ENCODE data around the gene ATG2A. TPM values are rescaled to one million over a fixed set of nuclear protein-coding genes. Genes with fewer than 3 reads are reported as not detected.

The ATG2A gene
- total RNA-seq, 4 donors from 2014 or later = 33.0 to 93.6 (median 45.8) TPM

DNA sequence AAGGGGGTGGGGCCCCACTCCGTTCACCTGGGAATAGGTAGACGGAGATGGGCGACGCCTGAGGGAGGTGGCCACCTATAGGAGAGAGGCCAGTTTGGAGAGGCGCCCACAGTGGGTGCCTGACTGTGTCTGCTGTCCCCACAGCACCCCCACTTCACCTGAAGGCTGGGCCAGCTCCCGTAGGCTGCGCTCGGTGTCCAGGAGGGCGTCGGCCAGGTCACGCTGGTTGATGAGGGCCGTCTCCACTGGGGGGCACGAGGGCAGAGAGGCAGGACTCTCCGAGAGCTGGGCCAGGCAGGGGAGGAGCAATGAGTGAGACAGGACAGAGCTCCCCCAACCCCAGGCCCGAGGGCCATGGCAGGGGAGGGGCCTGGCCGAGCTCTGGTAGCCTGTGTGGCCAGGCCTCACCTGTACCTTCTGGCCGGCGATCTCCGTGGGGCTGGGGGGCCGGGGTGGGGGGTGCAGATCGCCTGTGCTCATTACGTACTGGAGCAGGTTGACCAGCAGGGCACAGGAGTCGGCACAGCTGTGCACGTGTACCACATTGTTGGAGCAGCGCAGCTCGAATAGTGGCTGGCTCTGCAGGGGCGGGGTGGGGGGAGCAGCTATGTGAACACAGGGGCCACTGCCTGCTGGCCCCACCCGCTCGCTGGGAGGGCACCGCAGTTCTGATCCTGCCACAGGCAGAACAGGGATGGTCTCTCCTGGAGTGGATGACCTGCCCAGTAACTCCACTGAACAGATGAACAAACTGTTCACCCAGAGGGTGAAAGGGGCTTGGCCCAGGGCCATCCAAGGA is 14.7 kb downstream of the ATG2A start:
- no peaks in the 10 kb centered on the region for H3K27me3 ChIP-seq
- H3K9me3 ChIP-seq = no peaks in the 10 kb centered on the region
- no peak for DNase-seq (ENCODE audit: low spot score in 2 of 2)
- H3K4me3 ChIP-seq = no peak overlapping the region
- no peak overlapping the region for H3K27ac ChIP-seq
- WGBS, 2 donors = 84 to 89% methylated on average over 23 to 24 of the region's 30 CpGs
- no peaks in the 10 kb centered on the region for H3K4me1 ChIP-seq
- peaks cover 5 to 100% (median 23%) of the 10 kb centered on the region in 3 donors for H3K36me3 ChIP-seq
- TF ChIP-seq POLR2A (IDR thresholded peaks at IDR 0.05) = no peak

DNA sequence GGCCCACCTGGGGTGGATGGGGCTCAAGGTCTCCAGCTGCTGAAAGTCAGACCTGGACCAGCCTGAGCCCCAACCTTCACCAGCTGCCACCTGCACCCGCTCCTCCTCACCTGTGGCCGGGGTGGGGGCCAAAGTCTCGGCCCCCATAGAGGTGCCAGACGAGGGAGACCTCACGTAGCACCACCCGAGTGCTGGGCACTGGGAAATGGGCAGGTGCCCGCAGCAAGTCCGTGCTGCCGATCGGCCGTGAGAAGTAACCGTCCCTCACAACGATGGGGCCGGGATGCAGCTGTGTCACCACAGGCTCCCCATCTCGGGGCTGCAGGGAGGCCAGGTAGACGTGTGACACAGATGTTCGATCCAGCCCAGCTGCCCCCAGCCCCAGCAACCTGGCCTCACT is 16.2 kb downstream of the ATG2A start:
- H3K4me1 ChIP-seq = no peaks in the 10 kb centered on the region
- no peak for DNase-seq (ENCODE audit: low spot score in 2 of 2)
- no peak for TF ChIP-seq EP300 (IDR thresholded peaks at IDR 0.05)
- WGBS, 2 donors = 95 to 98% methylated on average over 13 to 17 of the region's 17 CpGs
- H3K27me3 ChIP-seq = no peaks in the 10 kb centered on the region
- no peak overlapping the region for H3K27ac ChIP-seq
- H3K4me3 ChIP-seq = no peak overlapping the region
- no peaks in the 10 kb centered on the region for H3K9me3 ChIP-seq
- H3K36me3 ChIP-seq = peaks cover 2 to 100% (median 20%) of the 10 kb centered on the region in 3 donors

DNA sequence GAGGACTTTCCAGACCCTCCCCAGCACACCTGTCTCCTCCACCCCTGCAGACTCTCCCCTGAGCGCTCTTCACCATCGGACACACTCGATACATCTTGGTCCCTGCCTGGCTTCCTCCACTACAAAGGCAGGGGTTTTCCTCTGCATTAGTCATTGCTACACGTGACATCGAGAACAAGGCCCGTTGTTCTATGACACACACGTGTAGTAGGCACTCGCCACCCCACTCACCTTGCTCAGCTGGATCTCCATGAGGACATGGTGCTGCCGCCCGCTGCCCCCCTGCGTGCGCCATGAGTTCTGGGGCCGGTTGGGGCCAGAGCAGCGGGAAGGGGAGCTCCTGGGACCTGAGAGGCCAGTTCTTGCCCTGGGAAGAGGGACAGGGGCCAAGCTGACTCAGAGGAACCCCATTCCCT is 16.7 kb downstream of the ATG2A start:
- H3K4me3 ChIP-seq = no peak overlapping the region
- no peaks in the 10 kb centered on the region for H3K27me3 ChIP-seq
- no peak for DNase-seq (ENCODE audit: low spot score in 2 of 2)
- H3K36me3 ChIP-seq = peaks cover 2 to 100% (median 20%) of the 10 kb centered on the region in 3 donors
- 80 to 83% methylated on average over 14 of the region's 14 CpGs for WGBS, 2 donors
- TF ChIP-seq POLR2A (IDR thresholded peaks at IDR 0.05) (no peak), EP300 (IDR thresholded peaks at IDR 0.05) (no peak)
- TF ChIP-seq, protein P1, sequence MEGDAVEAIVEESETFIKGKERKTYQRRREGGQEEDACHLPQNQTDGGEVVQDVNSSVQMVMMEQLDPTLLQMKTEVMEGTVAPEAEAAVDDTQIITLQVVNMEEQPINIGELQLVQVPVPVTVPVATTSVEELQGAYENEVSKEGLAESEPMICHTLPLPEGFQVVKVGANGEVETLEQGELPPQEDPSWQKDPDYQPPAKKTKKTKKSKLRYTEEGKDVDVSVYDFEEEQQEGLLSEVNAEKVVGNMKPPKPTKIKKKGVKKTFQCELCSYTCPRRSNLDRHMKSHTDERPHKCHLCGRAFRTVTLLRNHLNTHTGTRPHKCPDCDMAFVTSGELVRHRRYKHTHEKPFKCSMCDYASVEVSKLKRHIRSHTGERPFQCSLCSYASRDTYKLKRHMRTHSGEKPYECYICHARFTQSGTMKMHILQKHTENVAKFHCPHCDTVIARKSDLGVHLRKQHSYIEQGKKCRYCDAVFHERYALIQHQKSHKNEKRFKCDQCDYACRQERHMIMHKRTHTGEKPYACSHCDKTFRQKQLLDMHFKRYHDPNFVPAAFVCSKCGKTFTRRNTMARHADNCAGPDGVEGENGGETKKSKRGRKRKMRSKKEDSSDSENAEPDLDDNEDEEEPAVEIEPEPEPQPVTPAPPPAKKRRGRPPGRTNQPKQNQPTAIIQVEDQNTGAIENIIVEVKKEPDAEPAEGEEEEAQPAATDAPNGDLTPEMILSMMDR (IDR thresholded peaks at IDR 0.05) = no peak
- H3K9me3 ChIP-seq = no peaks in the 10 kb centered on the region
- no peak overlapping the region for H3K27ac ChIP-seq
- no peaks in the 10 kb centered on the region for H3K4me1 ChIP-seq

DNA sequence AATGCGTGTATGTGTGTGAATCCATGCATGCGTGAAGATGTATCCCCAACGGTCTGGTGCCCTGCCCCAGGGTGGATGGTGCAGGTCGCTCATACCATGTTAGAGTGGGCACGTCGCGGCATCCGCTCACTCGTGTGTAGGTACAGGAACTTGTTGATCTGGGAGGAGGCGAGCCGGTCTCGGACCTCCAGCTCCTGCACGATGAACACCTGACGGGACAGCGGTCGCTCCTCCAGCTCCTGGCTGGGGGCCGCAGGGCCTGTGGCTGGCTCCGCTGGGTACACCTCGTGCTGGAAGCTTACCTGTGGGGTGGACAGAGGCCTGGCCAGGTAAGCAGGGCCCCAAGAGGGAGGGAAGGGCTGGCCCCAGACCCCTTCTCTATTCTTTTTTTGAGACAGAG is 18.5 kb downstream of the ATG2A start:
- WGBS, 2 donors = 85 to 94% methylated on average over 16 to 19 of the region's 19 CpGs
- peaks cover 0 to 11% (median 0%) of the 10 kb centered on the region in 4 donors for H3K4me1 ChIP-seq
- no peaks in the 10 kb centered on the region for H3K9me3 ChIP-seq
- no peaks in the 10 kb centered on the region for H3K27me3 ChIP-seq
- DNase-seq (ENCODE audit: low spot score in 2 of 2) = no peak
- no peak overlapping the region for H3K4me3 ChIP-seq
- TF ChIP-seq POLR2A (IDR thresholded peaks at IDR 0.05) (no peak), EP300 (IDR thresholded peaks at IDR 0.05) (no peak)
- TF ChIP-seq, protein P1 (IDR thresholded peaks at IDR 0.05) = no peak
- no peak overlapping the region for H3K27ac ChIP-seq
- H3K36me3 ChIP-seq = peaks cover 2 to 91% (median 16%) of the 10 kb centered on the region in 3 donors

DNA sequence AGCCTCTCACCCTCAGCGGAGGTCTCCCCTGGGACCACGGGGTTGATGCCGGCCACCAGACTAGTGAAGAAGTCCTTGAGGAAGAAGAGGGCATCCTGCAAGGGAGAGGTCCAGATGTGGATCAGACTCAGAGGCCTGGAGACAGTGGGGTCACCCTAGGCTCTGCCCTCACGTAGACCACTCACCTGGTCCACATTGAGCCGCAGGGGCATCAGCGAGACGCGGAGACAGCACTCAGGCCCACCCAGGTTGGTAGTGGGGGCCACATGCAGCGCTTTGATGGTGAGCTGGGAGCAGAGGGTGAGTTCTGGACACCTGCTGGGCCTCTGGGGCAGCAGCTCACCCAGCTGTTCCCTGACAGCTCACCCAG is 18.9 kb downstream of the ATG2A start:
- Histone ChIP-seq H3K36me3 (peaks cover 2 to 86% (median 13%) of the 10 kb centered on the region in 3 donors), H3K27ac (no peak overlapping the region), H3K27me3 (no peaks in the 10 kb centered on the region), H3K9me3 (no peaks in the 10 kb centered on the region), H3K4me1 (peaks cover 0 to 11% (median 0%) of the 10 kb centered on the region in 4 donors), H3K4me3 (no peak overlapping the region)
- DNase-seq (ENCODE audit: low spot score in 2 of 2) = no peak
- 88 to 90% methylated on average over 6 to 9 of the region's 9 CpGs for WGBS, 2 donors
- TF ChIP-seq EP300 (IDR thresholded peaks at IDR 0.05) (no peak), POLR2A (IDR thresholded peaks at IDR 0.05) (no peak)
- TF ChIP-seq, protein P1 (IDR thresholded peaks at IDR 0.05) = no peak

DNA sequence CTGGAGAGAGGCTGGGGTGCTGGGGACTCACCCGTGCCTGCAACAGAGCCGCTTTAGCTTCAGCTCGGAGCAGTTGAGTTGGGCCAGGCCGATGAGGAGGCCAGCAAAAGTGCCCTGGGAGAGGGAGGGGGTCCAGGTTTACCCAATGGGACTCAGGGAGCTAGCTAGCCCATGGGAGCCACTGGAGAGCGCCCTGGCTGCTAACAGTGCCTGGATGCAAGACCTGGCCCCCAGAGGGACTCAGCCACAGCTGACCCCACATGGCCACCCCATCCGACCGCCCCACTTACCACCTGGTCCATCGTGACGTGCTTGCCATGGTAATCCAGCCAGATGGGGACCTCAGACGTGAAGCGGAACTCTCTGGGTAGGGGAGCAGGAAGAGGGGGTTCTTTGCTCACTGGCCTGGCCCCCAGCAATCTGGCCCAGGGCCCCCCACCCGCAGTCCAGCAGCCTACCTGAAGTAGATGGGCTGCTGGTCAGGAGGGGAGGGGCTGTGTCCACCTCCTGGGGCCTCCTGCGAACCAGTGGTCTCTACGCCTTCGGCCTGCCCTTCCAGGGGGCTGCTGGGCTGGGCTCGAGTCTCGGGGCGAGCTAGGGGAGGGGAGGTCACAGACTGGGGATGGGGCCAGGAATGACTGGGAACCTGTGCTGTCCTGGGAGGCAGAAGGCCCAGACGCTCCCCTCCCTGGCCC is 19.5 kb downstream of the ATG2A start:
- no peaks in the 10 kb centered on the region for H3K27me3 ChIP-seq
- H3K27ac ChIP-seq = no peak overlapping the region
- peaks cover under 1 to 81% (median 8%) of the 10 kb centered on the region in 3 donors for H3K36me3 ChIP-seq

More for the DNA sequence above, 19.5 kb downstream of the ATG2A start:
- H3K9me3 ChIP-seq = no peaks in the 10 kb centered on the region
- H3K4me1 ChIP-seq = peaks cover 0 to 11% (median 0%) of the 10 kb centered on the region in 4 donors
- TF ChIP-seq POLR2A (IDR thresholded peaks at IDR 0.05) (no peak), EP300 (IDR thresholded peaks at IDR 0.05) (no peak)
- TF ChIP-seq, protein P1 (IDR thresholded peaks at IDR 0.05) = no peak
- DNase-seq (ENCODE audit: low spot score in 2 of 2) = no peak
- 88 to 91% methylated on average over 15 to 16 of the region's 19 CpGs for WGBS, 2 donors
- no peak overlapping the region for H3K4me3 ChIP-seq
